ENCODE data around the gene FNDC3B. TPM values are rescaled to one million over a fixed set of nuclear protein-coding genes. Genes with fewer than 3 reads are reported as not detected.

The FNDC3B gene
- total RNA-seq, 4 donors from 2014 or later: 114 to 217 (median 164) TPM

DNA sequence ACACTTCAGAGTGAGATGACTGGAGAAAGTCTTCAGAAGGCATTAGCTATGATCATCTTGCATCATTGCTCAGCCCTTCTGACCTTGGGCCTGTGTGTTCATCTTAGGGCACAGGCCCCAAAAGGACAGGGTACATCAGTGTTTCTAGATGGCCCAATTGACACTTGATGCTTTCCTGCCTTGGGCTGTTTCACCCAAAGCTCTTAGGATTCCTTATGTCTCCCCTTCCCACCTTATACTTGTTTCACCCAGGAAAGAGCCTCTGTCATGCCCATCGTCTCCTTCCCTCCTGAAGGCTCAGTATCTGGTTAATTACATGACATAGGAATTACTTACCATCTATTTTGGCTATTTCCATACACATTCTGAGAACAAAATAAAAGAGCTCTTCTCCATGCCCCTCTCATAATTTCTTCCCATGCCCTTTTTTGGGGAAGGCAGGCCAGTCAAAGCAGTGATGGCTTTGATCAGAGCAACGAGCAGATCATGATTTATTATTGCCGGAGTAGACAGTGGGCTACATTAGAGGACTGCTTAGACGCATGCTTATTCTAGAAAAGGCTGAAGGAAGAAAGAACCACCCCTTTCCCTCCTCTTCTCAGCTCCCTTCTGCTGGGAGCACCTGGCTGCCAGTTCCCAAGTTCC lies 335.9 kb downstream of the FNDC3B start:
- DNase-seq (ENCODE audit: low spot score) (no peak), ATAC-seq (ENCODE audit: low FRiP score) (no peak)
- TF ChIP-seq, protein P1, sequence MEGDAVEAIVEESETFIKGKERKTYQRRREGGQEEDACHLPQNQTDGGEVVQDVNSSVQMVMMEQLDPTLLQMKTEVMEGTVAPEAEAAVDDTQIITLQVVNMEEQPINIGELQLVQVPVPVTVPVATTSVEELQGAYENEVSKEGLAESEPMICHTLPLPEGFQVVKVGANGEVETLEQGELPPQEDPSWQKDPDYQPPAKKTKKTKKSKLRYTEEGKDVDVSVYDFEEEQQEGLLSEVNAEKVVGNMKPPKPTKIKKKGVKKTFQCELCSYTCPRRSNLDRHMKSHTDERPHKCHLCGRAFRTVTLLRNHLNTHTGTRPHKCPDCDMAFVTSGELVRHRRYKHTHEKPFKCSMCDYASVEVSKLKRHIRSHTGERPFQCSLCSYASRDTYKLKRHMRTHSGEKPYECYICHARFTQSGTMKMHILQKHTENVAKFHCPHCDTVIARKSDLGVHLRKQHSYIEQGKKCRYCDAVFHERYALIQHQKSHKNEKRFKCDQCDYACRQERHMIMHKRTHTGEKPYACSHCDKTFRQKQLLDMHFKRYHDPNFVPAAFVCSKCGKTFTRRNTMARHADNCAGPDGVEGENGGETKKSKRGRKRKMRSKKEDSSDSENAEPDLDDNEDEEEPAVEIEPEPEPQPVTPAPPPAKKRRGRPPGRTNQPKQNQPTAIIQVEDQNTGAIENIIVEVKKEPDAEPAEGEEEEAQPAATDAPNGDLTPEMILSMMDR (IDR thresholded peaks at IDR 0.05): no peak

- no peak for DNase-seq (ENCODE audit: low spot score)
- no peak for ATAC-seq (ENCODE audit: low FRiP score)
- TF ChIP-seq, protein P1 (IDR thresholded peaks at IDR 0.05): no peak
These were observed 337.0 kb downstream of the FNDC3B start for GRCh38 chr3:172376402-172376801.

DNA sequence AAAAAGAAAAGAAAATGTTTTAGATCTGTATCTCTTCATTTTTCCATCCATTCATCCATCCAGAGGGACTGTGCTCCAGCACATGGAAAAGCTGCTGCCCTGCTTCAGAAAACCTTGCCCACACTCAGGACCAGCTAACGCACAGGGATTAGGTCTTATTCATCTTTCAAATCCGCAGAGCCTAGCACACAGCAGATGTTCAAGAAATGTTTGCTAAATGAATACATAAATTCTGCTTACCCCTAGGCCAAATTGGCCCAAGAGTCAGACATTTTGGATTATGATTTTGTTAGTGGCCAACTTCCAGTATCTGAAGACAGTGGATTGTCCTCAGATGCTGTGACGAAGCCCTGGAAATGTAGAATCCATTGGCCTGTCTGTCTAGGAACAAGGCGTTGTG lies 337.5 kb downstream of the FNDC3B start:
- TF ChIP-seq, protein P1 (IDR thresholded peaks at IDR 0.05): no peak
- DNase-seq (ENCODE audit: low spot score): no peak

GRCh38 chr3:172378439-172378838 lies 339.1 kb downstream of the FNDC3B start:
- ATAC-seq (ENCODE audit: low FRiP score): no peak
- TF ChIP-seq, protein P1 (IDR thresholded peaks at IDR 0.05): no peak
- no peak for DNase-seq (ENCODE audit: low spot score)

More for the DNA sequence above, 337.5 kb downstream of the FNDC3B start:
- no peak for ATAC-seq (ENCODE audit: low FRiP score)

DNA sequence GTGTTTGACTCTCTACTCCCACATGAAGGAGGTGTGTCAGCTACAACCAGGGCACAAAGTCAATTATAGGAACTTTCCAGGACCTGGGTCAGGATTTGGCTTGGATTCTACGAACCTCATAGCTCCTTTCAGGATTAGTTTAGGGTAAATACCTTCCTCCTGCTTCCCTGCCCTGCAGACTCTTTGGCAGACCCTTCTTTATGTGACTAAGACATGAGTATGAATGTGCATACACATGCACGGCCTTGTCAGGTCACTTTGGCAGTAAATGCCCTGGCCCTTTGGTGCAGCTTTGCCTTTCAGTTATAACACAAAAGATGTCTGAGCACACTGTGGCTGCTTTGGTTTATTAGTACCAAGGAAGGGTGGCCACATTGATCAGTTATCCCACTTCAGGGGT lies 340.0 kb downstream of the FNDC3B start:
- no peak for DNase-seq (ENCODE audit: low spot score)
- no peak for ATAC-seq (ENCODE audit: low FRiP score)
- TF ChIP-seq, protein P1 (IDR thresholded peaks at IDR 0.05): no peak

GRCh38 chr3:172380632-172381031 lies 341.3 kb downstream of the FNDC3B start:
- TF ChIP-seq, protein P1 (IDR thresholded peaks at IDR 0.05): no peak
- no peak for DNase-seq (ENCODE audit: low spot score)
- no peak for ATAC-seq (ENCODE audit: low FRiP score)

DNA sequence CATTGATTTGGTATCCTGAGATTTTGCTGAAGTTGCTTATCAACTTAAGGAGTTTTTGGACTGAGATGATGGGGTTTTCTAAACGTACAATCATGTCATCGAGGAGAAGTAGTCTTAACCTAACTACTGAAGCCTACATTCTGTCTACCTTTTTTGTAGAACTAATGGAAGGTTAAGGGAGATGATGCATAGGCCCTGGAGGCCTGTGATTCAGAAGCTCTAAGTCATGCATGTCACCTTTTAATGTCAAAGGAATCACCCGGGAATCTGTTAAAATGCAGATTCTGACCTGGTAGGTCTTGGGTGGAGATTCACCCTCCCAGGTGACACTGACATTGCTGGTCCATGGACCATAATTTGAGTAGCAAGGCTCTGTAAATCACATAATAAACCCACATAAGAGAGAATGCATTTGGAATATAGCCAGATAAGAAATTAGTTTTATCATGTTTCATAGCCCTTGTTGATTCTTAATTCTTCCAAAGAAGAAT lies 344.0 kb downstream of the FNDC3B start:
- TF ChIP-seq, protein P1 (IDR thresholded peaks at IDR 0.05): no peak
- no peak for ATAC-seq (ENCODE audit: low FRiP score)
- no peak for DNase-seq (ENCODE audit: low spot score)

All from omental fat pad (tissue), 4 donors.